ENCODE measurements around the gene SLC7A4. TPM values are rescaled to one million over a fixed set of nuclear protein-coding genes. Genes with fewer than 3 reads are reported as not detected.

The SLC7A4 gene
- total and polyA plus RNA-seq, 2 of the 8 experiments (the other 6 are each of a cell fraction or from before 2014, with no cell fraction given) = 0.92 TPM; not detected in 1

DNA sequence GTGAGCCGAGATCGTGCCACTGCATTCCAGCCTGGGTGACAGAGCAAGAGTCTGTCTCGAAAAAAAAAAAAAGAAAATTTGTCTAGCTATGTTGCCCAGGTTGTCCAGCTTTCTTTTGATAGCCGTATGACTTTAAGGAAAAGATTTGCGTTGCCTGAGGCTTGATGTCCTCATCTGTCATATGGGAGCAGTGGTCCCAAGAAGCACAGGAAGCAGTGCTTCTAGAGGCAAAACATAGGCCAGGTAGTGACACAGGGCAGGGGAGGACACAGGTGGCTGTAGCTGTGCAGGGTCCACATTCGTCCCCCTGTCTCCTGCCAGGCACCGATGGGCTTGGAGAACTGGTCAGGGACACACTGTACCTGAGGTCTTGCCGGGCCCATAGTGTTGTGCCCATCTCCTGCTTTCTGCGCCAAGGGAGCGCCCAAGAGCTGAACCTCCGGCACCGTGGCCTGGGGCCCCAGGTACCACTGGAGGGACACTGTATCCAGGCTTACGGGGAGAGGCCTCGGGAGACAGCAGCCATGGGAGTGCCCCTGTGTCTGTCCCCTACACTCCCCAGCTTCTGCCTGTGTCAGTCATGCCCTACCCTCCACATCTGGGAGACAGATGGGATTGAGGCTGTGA, 14.8 kb upstream of the SLC7A4 start:
- Histone ChIP-seq H2BK5ac (ENCODE audit: low read depth, low read length) (no peak overlapping the region), H3K14ac (ENCODE audit: insufficient read length) (no peak overlapping the region), H3K36me3 (ENCODE audit: control insufficient read depth in 2 of 4, insufficient read depth in 4 of 4, low read length in 3 of 4) (no peaks in the 10 kb centered on the region), H2BK12ac (ENCODE audit: low read depth, low read length) (no peak overlapping the region), H3K4me3 (ENCODE audit: extremely low read depth in 1 of 4, insufficient read depth in 2 of 4, low read depth in 3 of 4, low read length in 4 of 4) (no peak overlapping the region), H3K27me3 (replicated peaks in 1 of 4; ENCODE audit: control insufficient read depth in 3 of 4, extremely low read depth in 1 of 4, insufficient read depth in 3 of 4, low read length in 3 of 4) (peaks cover 0 to 7% (median 2%) of the 10 kb centered on the region in 4 experiments; a peak in 3 of 7 replicates), H3K23ac (ENCODE audit: insufficient read length) (no peak overlapping the region), H3K79me1 (ENCODE audit: low read depth, low read length) (no peaks in the 10 kb centered on the region), H3K9ac (replicated peaks in 1 of 4; ENCODE audit: extremely low read depth in 1 of 4, low read depth in 3 of 4, low read length in 3 of 4) (no peak overlapping the region), H2BK15ac (ENCODE audit: low read length) (no peak overlapping the region), H2BK20ac (ENCODE audit: low read length) (no peak overlapping the region), H3K23me2 (ENCODE audit: low read depth, low read length) (peaks cover 6% of the 10 kb centered on the region; the same call in 1 of the 2 replicates), H3K9me3 (ENCODE audit: insufficient read depth in 2 of 2, low read depth in 1 of 2, low read length in 1 of 2) (no peaks in the 10 kb centered on the region), H3K79me2 (ENCODE audit: control insufficient read depth in 1 of 2, insufficient read depth in 2 of 2, low read length in 2 of 2) (no peaks in the 10 kb centered on the region), H3K18ac (ENCODE audit: extremely low read depth, low read length) (no peak overlapping the region), H4K5ac (ENCODE audit: insufficient read length, low read depth, low read length) (no peak overlapping the region), H2BK120ac (replicated peaks; ENCODE audit: low read depth, low read length) (no peak overlapping the region), H4K8ac (ENCODE audit: extremely low read depth, insufficient read depth, low read length) (no peak overlapping the region), H2AK5ac (ENCODE audit: low read depth, low read length) (no peak overlapping the region), H3K56ac (replicated peaks; ENCODE audit: insufficient read length, low read depth, low read length) (no peak overlapping the region), H3K4ac (replicated peaks; ENCODE audit: insufficient read length, low read depth, low read length) (no peak overlapping the region), H3K4me1 (replicated peaks in 1 of 4; ENCODE audit: control insufficient read depth in 3 of 4, insufficient read depth in 4 of 4, low read length in 3 of 4) (peaks cover 2 to 18% (median 5%) of the 10 kb centered on the region in 4 experiments; a peak in 5 of 7 replicates), H3K27ac (ENCODE audit: low read depth, low read length) (no peak overlapping the region), H2AFZ (ENCODE audit: low read length) (no peak overlapping the region), H3K4me2 (ENCODE audit: insufficient read depth in 1 of 2, low read depth in 2 of 2, low read length in 2 of 2) (no peak overlapping the region; a peak in 1 of 4 replicates), H4K20me1 (replicated peaks in 1 of 2; ENCODE audit: control insufficient read depth in 1 of 2, insufficient read depth in 2 of 2, low read length in 2 of 2) (no peaks in the 10 kb centered on the region), H4K91ac (replicated peaks; ENCODE audit: insufficient read length, low read length) (no peak overlapping the region)
- POLR2A ChIA-PET (ENCODE audit: partially characterized antibody) = interaction anchor here (1.1 kb wide), 1 partner anchor 80 kb away, joined by 5 read pairs; the partner anchor contains the start of gene AIFM3
- FAIRE-seq (no peak), DNase-seq (ENCODE audit: low read depth in 1 of 2, low spot score in 2 of 2) (no peak)
- CTCF ChIA-PET (ENCODE audit: partially characterized antibody) = interaction anchor here (0.6 to 3.9 kb wide), 8 partner anchors 9 to 108 kb away, joined by 3 to 18 read pairs (median 3); partner anchors contain the start of gene SLC7A4
- 90% methylated on average over 14 of the region's 14 CpGs; no CpG with 5 or more reads in 1 of the 2 experiments for WGBS, 2 experiments (ENCODE audit: extremely low coverage in 1 of 2, insufficient coverage in 1 of 2, insufficient read length in 1 of 2, insufficient replicate concordance in 2 of 2, low coverage in 1 of 2, low lambda C conversion rate in 2 of 2, missing lambda C conversion rate in 1 of 2)
- no peak for TF ChIP-seq POLR2AphosphoS5 (IDR thresholded peaks at IDR 0.05; ENCODE audit: low read depth, low read length)

Measured in H1 (cell line).